HG03342 (cell line): Measurements from ENCODE around the gene IMP4.

Experiments
- ATAC-seq: cut with Tn5 transposase; IDR thresholded peaks from one replicate; pipeline ENCODE4 v1.9.1; 2021; ENCODE audit warnings: mild to moderate bottlenecking, moderate library complexity; ENCODE audit not compliant: unreplicated experiment

IMP4 gene

GRCh38 chr2:130375291-130376266 is 32.9 kb downstream of the IMP4 start:
- no peak for ATAC-seq

DNA sequence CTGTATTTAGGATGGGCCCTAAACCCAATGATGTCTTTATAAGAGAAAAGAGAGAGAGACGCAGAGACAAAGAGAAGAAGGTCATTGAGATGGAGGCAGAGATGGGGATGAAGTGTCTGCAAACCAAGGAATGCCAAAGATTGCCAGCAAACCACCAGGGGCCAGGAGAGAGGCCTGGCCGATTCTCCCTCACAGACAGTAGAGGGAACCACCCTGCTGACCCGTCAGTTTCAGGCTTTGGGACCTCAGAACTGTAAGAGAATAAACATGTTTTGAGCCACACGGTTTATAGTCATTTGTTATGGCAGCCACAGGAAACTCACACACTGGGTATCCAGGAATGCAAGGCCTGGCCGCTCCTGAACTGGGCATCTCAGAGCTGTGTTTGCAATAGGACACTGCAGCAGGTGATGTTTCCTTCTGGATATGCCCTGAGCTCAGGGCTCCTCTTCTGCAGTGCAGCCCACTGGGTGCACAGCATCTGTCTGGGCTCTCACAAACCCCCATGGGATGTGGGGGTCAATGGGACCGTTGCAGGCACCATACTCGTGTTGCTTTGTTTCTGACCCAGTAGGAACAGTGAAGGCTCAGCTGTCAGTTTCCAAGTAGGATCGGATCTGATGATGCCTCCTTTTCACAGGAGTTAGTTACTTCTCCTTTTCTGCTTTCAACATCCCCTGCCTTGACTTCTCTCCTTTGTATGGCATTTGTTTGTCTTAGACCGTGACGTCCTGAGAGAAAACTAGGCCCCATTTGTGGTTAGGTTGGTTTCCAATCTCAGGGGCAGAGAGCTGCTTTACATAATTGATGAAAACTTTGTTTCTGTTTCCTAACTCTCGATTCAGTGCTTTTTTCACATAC is 34.0 kb downstream of the IMP4 start:
- ATAC-seq, result peak; percentile 63

- ATAC-seq, result no peak
These were observed 34.8 kb downstream of the IMP4 start for GRCh38 chr2:130377491-130377890.

DNA sequence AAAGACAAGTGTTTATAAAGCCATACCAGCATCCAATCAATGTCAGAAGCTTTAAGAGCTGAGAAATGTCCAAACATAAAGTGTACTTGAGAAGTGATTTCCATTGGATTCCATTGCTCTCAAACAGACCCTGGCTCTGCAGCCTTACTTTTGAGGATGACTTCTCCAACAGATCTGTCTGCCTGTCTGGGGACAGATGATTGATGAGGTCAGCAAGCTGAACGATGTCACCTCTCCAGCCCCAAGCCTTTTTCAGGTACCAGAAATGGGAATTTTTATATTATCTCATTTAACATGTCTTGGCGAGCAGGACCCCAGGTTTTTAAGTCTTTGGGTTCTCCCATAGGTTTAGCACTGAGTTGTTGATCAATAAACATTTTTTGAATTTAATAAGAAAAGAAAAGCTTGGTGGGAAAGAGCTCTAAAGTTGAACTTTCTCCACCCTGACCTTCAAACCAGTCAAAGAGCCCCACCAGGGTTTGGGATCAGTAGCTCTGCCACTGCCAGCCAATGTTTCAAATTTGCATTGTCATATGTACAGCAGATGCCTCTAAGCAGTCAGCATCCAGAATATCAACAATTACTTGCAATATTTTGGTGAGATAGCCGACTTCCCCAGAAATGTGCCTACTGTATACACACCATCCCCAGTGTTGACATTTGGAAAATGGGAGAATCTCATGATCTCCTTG is 35.7 kb downstream of the IMP4 start:
- no peak for ATAC-seq

GRCh38 chr2:130378898-130379214 is 36.2 kb downstream of the IMP4 start:
- ATAC-seq, result no peak

- no peak for ATAC-seq
These were observed 37.6 kb downstream of the IMP4 start for GRCh38 chr2:130380096-130380934.

- no peak for ATAC-seq
These were observed 38.4 kb downstream of the IMP4 start for GRCh38 chr2:130381145-130381544.

GRCh38 chr2:130381619-130382018 is 38.9 kb downstream of the IMP4 start:
- no peak for ATAC-seq

DNA sequence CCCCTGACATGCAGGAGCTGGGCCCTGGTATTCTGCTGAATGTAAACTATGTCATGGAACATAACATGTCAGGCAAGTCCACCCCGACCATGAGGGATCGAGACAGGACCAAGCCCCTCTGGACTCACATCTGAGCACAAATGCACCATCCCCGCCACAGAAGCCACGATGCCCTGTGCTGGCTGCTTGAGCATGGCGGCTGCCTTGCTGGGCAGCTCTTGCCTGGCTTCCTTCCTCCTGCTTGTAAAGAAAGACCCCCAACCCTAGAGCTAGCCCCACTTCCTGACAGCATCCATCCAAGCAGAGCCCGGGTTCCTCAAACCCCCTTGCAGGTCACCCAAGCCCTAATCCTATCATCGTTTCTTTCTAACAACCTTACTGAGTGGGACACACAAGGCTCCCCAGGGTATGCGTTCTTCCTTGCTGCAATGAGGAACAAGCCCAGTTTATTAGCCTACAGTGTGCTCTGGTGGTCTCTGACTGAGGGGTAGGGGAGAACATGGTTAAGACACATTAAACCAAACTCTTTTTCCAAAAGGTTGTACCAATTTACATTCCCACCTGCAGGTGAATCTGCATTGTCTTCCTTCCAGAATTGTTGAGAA is 39.7 kb downstream of the IMP4 start:
- no peak for ATAC-seq

GRCh38 chr2:130385709-130386108 is 43.0 kb downstream of the IMP4 start:
- ATAC-seq, result peak; percentile 37

DNA sequence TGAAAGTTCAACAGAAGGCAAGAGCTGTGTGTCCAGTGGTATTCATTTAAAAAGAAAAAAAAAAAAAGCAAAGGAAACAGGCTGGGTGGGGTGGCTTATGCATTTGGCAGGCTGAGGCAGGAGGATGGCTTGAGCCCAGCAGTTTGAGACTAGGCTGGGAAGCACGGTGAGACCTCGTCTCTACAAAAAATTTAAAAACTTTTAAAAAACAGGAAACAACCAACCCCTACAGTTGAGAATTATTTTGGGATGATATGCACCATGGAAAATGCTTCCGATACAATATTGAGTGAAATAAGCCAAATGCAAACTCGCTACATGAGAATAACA is 44.3 kb downstream of the IMP4 start:
- ATAC-seq, result no peak

- no peak for ATAC-seq
These were observed 45.1 kb downstream of the IMP4 start for GRCh38 chr2:130387804-130388203.

GRCh38 chr2:130388221-130388907 is 45.7 kb downstream of the IMP4 start:
- no peak for ATAC-seq

GRCh38 chr2:130389358-130389757 is 46.7 kb downstream of the IMP4 start:
- no peak for ATAC-seq

- ATAC-seq, result no peak
These were observed 47.1 kb downstream of the IMP4 start for GRCh38 chr2:130389783-130390182.

DNA sequence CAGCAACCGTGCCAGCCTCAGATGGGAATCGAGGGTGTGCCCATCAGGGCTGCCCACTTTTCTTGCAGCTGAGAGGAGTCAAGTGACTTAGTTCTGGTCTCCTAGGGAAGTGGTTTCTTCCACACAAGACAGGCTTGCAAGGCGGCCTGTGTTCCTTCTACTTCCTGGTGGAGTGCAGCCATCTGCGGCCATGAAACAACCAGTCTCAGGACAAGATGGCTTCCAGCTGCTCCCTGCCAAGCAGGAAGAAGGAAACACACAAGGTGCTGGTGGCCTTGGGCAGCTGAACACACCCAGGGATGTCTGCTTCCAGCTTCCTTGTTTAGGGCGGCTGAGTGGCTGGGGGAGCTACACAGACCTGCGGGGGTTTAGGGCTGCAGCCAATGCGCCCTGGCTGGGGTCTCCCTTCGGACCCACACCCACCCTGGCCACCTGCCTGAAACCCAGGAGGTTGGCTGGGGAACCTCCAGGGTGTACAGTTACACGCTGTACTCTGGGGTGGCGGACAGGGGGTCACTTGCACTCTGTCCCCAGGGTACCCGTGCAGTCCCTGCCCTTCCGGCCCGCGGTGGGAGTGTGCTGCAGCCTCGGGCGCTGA is 47.9 kb downstream of the IMP4 start:
- no peak for ATAC-seq

GRCh38 chr2:130391058-130391871 is 48.6 kb downstream of the IMP4 start:
- peak; percentile 89 for ATAC-seq
